ENCODE measurements around the gene RAD51D. TPM values are rescaled to one million over a fixed set of nuclear protein-coding genes. Genes with fewer than 3 reads are reported as not detected.
"Not testable (repeated sequence)": the region's sequence is repeated elsewhere in the genome, so short reads cannot be mapped to it uniquely, and the experiment has no call there.

The RAD51D gene
- polyA plus RNA-seq, 4 donors: 10.9 to 12.9 (median 11.3) TPM

GRCh38 chr17:35142467-35142796, 22.8 kb upstream of the RAD51D start:
- no peak for DNase-seq (ENCODE audit: low read depth in 4 of 4, low spot score in 3 of 4)

- DNase-seq (ENCODE audit: low read depth in 4 of 4, low spot score in 3 of 4): peak; percentile 51 to 65 (median 56)
These were observed 22.2 kb upstream of the RAD51D start, which contains the start of gene NLE1 for GRCh38 chr17:35141681-35142466. TSS of gene NLE1 (minus strand) at chr17:35142303. CDS start at chr17:35142275, 28 bp downstream.

- DNase-seq (ENCODE audit: low read depth in 4 of 4, low spot score in 3 of 4): no peak
These were observed 18.6 kb upstream of the RAD51D start for GRCh38 chr17:35138218-35138617.

DNA sequence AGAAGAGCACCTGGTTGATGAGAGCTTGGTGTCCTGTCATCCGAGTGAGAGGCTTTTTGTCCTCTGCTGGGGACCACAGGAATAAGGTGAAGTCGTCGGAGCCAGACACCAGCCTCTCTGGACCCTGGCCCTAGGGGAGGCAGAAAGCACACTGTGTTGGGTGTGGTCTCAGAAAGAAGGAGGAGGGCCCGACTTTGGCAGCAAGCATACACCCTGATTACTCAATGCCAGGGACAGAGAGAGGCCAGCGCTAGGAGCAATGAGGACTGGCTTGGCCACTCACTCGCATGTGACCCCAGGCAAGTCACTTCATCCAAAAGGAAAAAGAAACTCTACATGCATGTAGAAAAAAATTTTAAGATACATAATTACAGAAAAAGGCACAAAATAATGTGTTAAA, 15.7 kb upstream of the RAD51D start:
- DNase-seq (ENCODE audit: low read depth in 4 of 4, low spot score in 3 of 4): no peak

- DNase-seq (ENCODE audit: low read depth in 4 of 4, low spot score in 3 of 4): no peak
These were observed 13.3 kb upstream of the RAD51D start for GRCh38 chr17:35132816-35133550.

GRCh38 chr17:35132099-35132498, 12.4 kb upstream of the RAD51D start:
- DNase-seq (ENCODE audit: low read depth in 4 of 4, low spot score in 3 of 4): no peak

DNA sequence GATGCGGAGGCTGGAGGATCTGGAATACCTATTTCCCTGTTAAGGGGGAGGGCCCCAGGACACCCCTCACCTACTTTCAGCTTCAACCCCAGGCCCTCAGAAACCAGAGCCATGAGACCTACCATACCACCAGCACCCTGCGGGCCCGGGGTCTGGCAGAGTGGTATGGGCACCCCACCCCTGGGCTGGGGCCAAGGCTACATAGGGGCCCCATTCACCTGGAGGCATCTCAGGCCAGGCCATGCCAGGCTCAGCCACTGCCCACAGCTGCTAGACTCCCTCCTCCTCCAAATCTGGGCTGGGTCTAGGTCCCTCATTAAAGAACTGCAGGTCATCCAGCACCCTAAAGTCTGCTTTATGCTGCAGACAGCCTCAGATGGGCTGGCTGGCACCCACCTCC, 10.7 kb upstream of the RAD51D start:
- no peak for DNase-seq (ENCODE audit: low read depth in 4 of 4, low spot score in 3 of 4)

- DNase-seq (ENCODE audit: low read depth in 4 of 4, low spot score in 3 of 4): no peak
These were observed 10.3 kb upstream of the RAD51D start for GRCh38 chr17:35129973-35130351.

DNA sequence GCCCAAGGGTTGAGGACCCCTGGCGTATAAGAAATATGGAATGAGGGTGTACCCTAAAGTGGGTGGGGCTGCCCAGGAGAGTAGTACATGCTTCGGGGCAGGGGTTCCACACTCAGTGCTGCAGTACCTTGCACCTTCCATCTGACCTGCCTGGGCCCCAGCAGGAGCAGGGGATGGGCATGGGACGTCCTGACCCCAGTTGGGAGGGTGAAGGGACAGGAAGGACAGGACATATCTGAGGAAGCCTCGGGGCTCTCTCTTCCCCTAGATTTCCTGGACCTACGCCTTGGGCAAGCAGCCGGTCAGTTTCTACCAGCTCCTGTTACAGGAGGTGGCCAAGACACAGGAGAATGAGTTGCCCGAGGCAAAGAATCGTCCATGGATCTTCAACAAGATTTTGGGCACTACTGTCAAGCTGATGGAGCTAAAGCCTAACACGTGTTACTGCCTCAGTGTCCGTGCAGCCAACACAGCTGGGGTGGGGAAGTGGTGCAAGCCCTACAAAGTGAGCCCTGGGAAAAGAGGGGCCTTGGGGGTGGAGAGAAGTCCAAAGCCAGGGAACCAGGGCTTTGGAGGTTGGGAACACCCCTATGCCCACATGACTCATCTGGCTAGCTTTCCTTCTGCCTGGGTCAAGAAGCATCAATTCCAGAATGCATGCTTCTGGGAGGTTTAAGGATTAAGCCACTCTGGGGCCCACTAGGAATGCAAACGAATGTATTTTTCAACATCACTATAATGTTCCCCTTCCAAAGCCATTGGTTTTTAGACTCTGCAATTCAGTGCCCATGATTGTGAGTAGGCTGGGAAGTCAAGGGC, 9.7 kb upstream of the RAD51D start:
- DNase-seq (ENCODE audit: low read depth in 4 of 4, low spot score in 3 of 4): no peak

- no peak for DNase-seq (ENCODE audit: low read depth in 4 of 4, low spot score in 3 of 4)
These were observed 8.3 kb upstream of the RAD51D start for GRCh38 chr17:35127751-35128514.

GRCh38 chr17:35121315-35121714, 1.7 kb upstream of the RAD51D start, which contains the start of gene FNDC8:
TSS of gene FNDC8 (plus strand) at chr17:35121615. CDS start at chr17:35121694, 79 bp downstream.
- no peak for DNase-seq (ENCODE audit: low read depth in 4 of 4, low spot score in 3 of 4)

DNA sequence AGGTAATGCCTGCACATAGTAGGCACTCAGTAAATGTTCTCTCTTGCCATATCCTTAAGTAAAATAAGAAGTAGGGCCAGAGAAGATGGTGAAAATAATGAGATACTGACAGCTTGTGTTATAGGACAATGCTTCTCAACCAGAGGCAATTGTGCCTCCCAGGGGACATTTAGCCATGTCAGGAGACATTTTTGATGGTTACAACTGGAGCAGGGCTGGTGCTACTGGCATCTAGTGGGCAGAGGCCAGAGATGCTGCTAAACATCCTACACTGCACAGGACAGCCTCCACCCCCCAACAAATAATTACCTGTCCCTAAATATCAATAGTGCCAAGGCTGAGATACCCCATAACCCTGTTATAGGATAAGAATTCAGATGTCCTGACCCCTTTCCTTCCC, 1.7 kb downstream of the RAD51D start:
- DNase-seq (ENCODE audit: low read depth in 4 of 4, low spot score in 3 of 4): no peak

GRCh38 chr17:35116845-35117244, 2.8 kb downstream of the RAD51D start:
- no peak for DNase-seq (ENCODE audit: low read depth in 4 of 4, low spot score in 3 of 4)

DNA sequence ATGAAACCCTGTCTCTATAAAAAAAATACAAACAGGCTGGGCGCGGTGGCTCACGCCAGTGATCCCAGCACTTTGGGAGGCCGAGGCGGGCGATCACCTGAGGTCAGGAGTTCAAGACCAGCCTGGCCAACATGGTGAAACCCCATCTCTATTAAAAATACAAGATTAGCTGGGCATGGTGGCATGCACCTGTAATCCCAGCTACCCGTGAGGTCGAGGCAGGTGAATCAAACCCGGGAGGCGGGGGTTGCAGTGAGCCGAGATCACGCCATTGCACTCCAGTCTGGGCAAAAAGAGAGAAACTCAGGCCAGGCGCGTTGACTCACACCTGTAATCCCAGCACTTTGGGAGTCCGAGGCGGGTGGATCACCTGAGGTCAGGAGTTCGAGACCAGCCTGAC, 8.9 kb downstream of the RAD51D start:
- DNase-seq (ENCODE audit: low read depth in 4 of 4, low spot score in 3 of 4): not testable (repeated sequence)

DNA sequence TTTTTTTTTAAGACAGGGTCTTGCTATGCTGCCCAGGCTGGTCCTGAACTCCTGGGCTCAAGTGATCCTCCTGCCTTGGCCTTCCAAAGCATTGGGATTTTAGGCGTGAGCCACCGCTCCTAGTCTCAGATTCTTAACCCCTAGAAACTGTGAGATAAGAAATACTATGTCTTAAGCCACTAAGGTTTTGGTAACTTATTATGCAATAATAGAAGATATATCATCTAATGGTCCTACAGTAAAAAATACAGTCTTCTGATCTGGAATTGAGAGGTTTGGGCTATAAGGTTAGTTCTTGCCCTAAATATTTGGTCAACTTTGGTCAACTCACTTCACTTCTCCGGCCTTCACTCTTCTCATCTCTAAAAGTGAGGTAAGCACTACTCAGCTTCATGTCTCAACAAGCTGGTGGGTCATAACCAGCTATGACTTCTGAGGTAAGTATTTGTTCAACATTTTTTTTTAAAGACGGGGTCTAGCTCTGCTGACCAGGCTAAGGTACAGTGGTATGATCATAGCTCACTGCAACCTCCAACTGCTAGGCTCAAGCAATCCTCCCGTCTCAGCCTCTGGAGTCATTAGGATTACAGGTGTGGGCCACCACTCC, 14.7 kb downstream of the RAD51D start:
- DNase-seq (ENCODE audit: low read depth in 4 of 4, low spot score in 3 of 4): no peak

DNA sequence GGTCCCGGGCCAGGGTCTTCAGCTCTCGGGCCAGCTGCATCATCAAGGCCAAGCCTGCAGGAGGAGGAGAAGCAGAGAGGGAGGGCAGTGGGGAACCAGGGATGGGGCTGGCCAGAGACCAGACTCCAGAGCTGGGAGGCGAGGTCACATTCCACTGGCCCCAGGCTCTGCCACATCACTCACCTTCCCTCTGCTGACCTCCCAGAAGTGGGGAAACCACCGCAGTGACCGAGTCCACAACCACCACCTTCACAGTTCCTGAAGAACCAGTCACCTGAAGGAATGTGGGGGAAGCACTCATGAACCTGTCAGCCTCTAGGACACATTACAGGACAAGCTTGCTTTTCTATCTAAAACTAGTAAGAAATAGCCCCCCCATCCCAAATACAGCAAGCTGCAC, 16.4 kb downstream of the RAD51D start:
- no peak for DNase-seq (ENCODE audit: low read depth in 4 of 4, low spot score in 3 of 4)

- no peak for DNase-seq (ENCODE audit: low read depth in 4 of 4, low spot score in 3 of 4)
These were observed 17.9 kb downstream of the RAD51D start for GRCh38 chr17:35101725-35102124.

DNA sequence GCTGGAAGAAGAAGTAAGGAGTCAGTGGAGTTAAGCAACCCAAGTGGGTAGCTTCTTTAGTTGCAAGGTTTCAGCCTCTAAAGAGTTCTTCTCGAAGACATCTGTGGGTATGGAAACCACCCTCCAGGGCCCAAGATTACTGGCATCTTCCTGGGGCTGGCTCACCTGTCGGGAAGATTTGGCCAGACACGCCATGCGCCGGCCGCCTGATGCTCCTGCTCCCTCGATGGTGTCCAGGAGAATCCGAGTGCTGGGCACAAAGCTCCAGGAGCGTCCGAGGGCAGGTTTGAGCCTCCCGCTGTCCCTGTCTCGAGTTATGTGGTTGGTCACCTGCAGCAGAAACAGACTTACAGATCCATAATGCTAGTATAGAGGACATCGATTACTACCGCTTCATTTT, 18.6 kb downstream of the RAD51D start:
- DNase-seq (ENCODE audit: low read depth in 4 of 4, low spot score in 3 of 4): no peak

- no peak for DNase-seq (ENCODE audit: low read depth in 4 of 4, low spot score in 3 of 4)
These were observed 19.8 kb downstream of the RAD51D start for GRCh38 chr17:35099908-35100307.

DNA sequence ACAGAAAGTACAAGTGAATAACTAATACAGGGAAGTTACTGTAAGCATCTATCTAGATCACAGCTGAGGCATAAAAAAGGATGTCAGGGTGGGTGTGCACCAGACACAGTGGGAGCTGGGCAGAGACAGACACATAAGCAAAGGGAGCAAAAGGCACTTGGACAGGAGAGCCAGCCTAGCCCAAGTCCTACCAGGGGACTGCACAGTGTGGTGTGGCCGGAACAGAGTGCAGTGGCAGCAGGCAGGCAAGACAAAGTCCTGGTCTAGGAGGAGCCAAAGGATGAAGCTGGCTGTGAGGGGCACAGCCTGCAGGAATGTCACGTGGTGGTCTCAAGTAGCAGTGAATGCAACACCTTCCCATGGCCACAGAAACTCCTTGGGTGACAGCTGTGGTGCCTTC, 21.9 kb downstream of the RAD51D start:
- DNase-seq (ENCODE audit: low read depth in 4 of 4, low spot score in 3 of 4): no peak

Data from right renal pelvis (tissue), 4 donors.